ENCODE measurements around the gene ARHGAP6.

The ARHGAP6 gene

DNA sequence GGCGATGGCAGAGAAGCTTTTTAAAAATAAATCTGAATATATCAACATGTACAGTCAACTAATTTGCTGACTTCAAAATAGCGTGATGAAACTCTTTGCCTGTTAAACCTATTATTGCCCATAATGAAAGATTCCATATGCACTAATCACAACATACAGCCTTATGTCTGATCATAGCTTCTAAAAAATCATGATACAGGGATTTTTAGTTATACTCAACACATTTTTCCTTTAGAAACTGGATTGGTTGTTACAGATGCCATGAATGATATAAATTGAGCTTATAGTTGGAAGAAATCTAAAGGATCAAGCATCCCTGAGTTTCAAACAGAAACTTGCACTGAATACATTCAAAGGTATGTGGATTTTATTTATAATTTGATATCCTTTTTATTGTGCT is 372.6 kb downstream of the ARHGAP6 start, which contains the start of gene AMELX:
TSS of gene AMELX (plus strand) at position 301 of the 400 bp plus-strand sequence. CDS start 1,376 bp downstream, outside the sequence.
- Mint-ChIP-seq H3K27ac (no peak within 1 kb of the TSS), H3K4me3 (no peak within 1 kb of the TSS), H3K36me3 (no peaks in the 10 kb centered on the region), H3K9me3 (no peaks in the 10 kb centered on the region), H3K27me3 (no peaks in the 10 kb centered on the region), H3K4me1 (no peaks in the 10 kb centered on the region)
- CTCF ChIA-PET: no interaction called here
- DNase-seq: no peak

DNA sequence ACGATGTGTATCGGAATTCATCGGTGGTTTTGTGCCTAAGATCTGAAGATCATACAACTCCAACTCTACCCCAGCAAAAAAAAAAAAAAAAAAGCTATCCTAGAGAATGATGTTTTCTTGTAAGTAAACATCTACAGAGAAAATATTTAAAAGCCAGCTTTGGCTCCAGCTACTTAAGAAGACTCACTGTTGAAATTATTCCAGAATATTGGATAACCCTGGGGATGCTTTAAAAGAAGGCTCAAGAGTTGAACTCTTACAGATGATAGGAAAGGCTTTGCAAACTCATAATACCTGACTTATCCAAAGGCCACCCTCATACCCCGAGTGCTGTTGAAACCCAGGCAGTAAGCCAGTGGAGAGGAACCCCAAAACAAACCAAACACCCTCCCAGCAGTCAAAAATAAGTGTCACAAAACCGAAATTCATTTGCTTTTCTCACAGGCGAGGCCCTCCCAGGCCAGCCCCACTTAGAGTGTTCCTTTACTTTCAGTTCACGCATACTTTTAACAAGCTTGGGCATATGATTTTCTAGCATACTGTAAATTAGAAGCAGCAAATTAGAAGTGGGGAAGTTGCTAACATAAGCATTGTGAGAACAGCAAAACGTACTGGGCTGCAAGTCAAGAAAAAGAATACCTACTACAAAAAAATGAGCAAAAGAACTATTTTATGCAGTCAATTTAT is 375.2 kb downstream of the ARHGAP6 start:
- Mint-ChIP-seq H3K9me3 (no peaks in the 10 kb centered on the region), H3K4me3 (no peak overlapping the region), H3K4me1 (no peaks in the 10 kb centered on the region), H3K27me3 (no peaks in the 10 kb centered on the region), H3K27ac (no peak overlapping the region), H3K36me3 (no peaks in the 10 kb centered on the region)
- DNase-seq: no peak
- CTCF ChIA-PET: no interaction called here

DNA sequence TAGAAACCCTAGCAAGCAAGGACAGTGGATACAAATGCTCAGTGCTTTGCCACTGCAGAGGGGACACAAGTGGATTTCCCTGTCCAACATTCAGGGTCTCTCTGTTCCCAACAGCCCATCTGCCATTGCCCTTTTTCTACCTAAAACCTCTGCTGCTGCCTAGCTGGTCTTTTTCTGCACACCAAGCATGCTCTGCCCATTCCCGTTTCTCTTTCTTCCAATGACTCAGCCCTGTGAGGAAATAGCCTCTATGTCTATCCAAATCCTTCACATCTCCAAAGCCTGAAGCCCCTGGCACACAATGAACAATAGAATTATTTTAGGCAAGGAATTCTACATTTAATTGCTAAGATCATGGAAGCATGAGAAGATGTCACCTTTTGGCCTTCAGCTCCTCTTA is 378.2 kb downstream of the ARHGAP6 start:
- DNase-seq: no peak
- Mint-ChIP-seq H3K4me1 (no peaks in the 10 kb centered on the region), H3K27me3 (no peaks in the 10 kb centered on the region), H3K9me3 (no peaks in the 10 kb centered on the region), H3K27ac (no peak overlapping the region), H3K4me3 (no peak overlapping the region), H3K36me3 (no peaks in the 10 kb centered on the region)
- CTCF ChIA-PET: no interaction called here

GRCh38 chrX:11285651-11286050 is 380.1 kb downstream of the ARHGAP6 start:
- Mint-ChIP-seq H3K36me3 (no peaks in the 10 kb centered on the region), H3K4me1 (no peaks in the 10 kb centered on the region), H3K4me3 (no peak overlapping the region), H3K9me3 (no peaks in the 10 kb centered on the region), H3K27ac (no peak overlapping the region), H3K27me3 (no peaks in the 10 kb centered on the region)
- CTCF ChIA-PET: no interaction called here
- DNase-seq: no peak

GRCh38 chrX:11282043-11282442 is 383.7 kb downstream of the ARHGAP6 start:
- no peaks in the 10 kb centered on the region for H3K36me3 Mint-ChIP-seq
- H3K27me3 Mint-ChIP-seq: no peaks in the 10 kb centered on the region
- no peak for DNase-seq
- CTCF ChIA-PET: no interaction called here
- H3K9me3 Mint-ChIP-seq: no peaks in the 10 kb centered on the region
- H3K27ac Mint-ChIP-seq: no peak overlapping the region
- no peak overlapping the region for H3K4me3 Mint-ChIP-seq
- H3K4me1 Mint-ChIP-seq: no peaks in the 10 kb centered on the region

DNA sequence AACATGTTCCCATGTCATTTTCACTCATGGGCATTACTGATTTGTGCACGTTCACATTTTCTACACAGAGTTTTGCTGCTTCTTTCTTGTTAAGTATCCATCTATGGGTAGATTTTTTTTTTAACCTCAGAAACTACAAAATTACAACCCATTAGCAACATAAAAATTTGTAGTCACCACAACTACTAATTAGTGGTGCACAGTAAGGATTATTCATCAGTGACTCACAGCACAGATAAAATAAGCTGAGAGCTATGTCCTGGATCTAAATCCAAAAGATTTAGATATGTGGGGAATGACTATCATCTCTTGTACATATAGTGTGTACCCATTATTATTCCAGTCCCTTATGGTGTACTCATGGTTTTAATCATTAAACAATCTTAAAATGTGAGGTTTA is 392.2 kb downstream of the ARHGAP6 start:
- Mint-ChIP-seq H3K27ac (no peak overlapping the region), H3K4me1 (no peaks in the 10 kb centered on the region), H3K27me3 (no peaks in the 10 kb centered on the region), H3K36me3 (no peaks in the 10 kb centered on the region), H3K4me3 (no peak overlapping the region), H3K9me3 (no peaks in the 10 kb centered on the region)
- no peak for DNase-seq
- CTCF ChIA-PET: no interaction called here

DNA sequence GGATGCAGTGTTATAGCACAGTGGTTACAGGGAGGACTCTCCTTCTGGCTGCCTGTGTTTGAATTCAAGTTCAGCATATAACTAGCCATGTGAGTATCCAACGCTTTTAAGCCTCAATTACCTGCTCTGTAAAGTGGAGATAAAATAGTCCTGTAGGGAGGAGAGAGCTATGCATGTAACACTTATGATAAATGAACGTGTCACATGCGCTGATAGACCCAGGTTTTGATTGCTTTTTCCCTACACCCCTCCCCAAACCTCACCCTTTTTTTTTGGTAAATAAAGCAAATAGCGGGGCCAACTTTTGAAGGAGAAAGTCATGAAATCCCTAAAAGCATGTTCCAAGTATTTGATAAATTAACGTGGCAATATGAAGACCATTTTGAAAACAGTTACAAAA is 392.9 kb downstream of the ARHGAP6 start:
- Mint-ChIP-seq H3K4me3 (no peak overlapping the region), H3K36me3 (no peaks in the 10 kb centered on the region), H3K27me3 (no peaks in the 10 kb centered on the region), H3K4me1 (no peaks in the 10 kb centered on the region), H3K9me3 (no peaks in the 10 kb centered on the region), H3K27ac (no peak overlapping the region)
- no peak for DNase-seq
- CTCF ChIA-PET: no interaction called here

DNA sequence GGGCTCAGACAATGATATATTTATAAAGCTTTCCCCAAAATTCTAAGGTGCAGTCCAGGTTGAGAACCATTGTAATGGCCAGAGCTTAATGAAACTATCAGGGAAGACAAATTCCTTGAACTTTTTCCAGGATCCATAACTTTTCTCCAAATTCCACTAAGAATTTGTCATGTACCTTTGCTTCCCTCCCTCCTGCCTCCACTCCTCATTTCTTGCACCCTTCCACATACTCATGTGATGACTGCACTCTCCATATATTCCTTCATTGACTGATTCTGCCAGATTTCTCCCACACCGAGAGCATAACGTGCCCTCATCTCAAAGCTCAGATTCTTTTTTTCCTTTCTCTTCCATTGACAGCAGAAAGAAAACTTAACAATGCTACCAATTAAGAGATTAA is 393.4 kb downstream of the ARHGAP6 start:
- H3K36me3 Mint-ChIP-seq: no peaks in the 10 kb centered on the region
- no peaks in the 10 kb centered on the region for H3K9me3 Mint-ChIP-seq
- no peak for DNase-seq
- H3K27me3 Mint-ChIP-seq: no peaks in the 10 kb centered on the region
- H3K4me3 Mint-ChIP-seq: no peak overlapping the region
- no peak overlapping the region for H3K27ac Mint-ChIP-seq
- H3K4me1 Mint-ChIP-seq: no peaks in the 10 kb centered on the region
- CTCF ChIA-PET: no interaction called here

DNA sequence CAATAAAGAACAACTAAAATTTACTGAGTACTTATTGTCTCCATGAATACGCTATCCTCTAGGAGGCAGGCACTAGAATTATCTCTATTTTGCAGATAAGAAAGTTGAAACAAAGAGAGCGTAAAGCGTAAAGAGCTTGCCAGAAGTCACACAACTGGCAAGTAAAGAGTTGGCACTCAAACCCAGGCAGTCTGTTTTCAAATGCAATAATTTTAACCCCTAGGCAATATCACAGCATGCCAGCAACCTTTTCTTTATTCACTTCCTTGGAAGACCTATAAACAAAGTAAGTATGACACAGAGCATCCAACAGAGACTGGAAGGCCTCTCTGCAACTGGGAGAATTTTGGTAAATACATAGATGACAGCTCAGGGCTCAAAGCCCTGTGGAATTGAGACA is 395.7 kb downstream of the ARHGAP6 start:
- DNase-seq: no peak
- H3K36me3 Mint-ChIP-seq: no peaks in the 10 kb centered on the region
- no peaks in the 10 kb centered on the region for H3K9me3 Mint-ChIP-seq
- CTCF ChIA-PET: no interaction called here
- no peak overlapping the region for H3K27ac Mint-ChIP-seq
- no peaks in the 10 kb centered on the region for H3K27me3 Mint-ChIP-seq
- H3K4me3 Mint-ChIP-seq: no peak overlapping the region
- H3K4me1 Mint-ChIP-seq: no peaks in the 10 kb centered on the region

GRCh38 chrX:11269006-11269405 is 396.7 kb downstream of the ARHGAP6 start:
- no peak for DNase-seq
- H3K4me1 Mint-ChIP-seq: no peaks in the 10 kb centered on the region
- no peaks in the 10 kb centered on the region for H3K36me3 Mint-ChIP-seq
- no peaks in the 10 kb centered on the region for H3K9me3 Mint-ChIP-seq
- no peak overlapping the region for H3K4me3 Mint-ChIP-seq
- no peak overlapping the region for H3K27ac Mint-ChIP-seq
- CTCF ChIA-PET: no interaction called here
- no peaks in the 10 kb centered on the region for H3K27me3 Mint-ChIP-seq

DNA sequence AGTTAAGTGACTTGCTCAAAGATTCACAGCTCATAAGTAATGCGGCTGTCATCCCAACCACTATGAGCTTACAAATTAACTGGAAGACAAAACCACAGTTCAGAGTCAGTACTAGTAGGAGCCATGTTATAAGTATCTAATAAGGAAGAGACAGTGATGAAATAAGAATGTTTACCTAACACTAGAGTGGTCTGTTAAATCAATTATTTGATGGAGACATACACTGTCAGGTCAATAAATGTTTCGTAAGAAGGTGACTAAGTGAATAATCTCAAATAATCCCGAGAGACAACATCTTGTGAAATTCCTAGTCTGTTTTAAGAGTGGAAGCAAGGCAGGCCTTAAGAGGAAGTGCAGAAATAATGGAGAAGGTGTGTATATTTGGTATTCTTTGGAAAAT is 398.3 kb downstream of the ARHGAP6 start:
- Mint-ChIP-seq H3K4me1 (no peaks in the 10 kb centered on the region), H3K27ac (no peak overlapping the region), H3K27me3 (no peaks in the 10 kb centered on the region), H3K4me3 (no peak overlapping the region), H3K9me3 (no peaks in the 10 kb centered on the region), H3K36me3 (no peaks in the 10 kb centered on the region)
- CTCF ChIA-PET: no interaction called here
- no peak for DNase-seq

- no peak for DNase-seq
- Mint-ChIP-seq H3K4me1 (no peaks in the 10 kb centered on the region), H3K27me3 (no peaks in the 10 kb centered on the region), H3K27ac (no peak overlapping the region), H3K4me3 (no peak overlapping the region), H3K9me3 (no peaks in the 10 kb centered on the region), H3K36me3 (no peaks in the 10 kb centered on the region)
- CTCF ChIA-PET: no interaction called here
These were observed 399.1 kb downstream of the ARHGAP6 start for GRCh38 chrX:11266573-11267003.

- CTCF ChIA-PET: no interaction called here
- no peak overlapping the region for H3K27ac Mint-ChIP-seq
- no peaks in the 10 kb centered on the region for H3K36me3 Mint-ChIP-seq
- no peaks in the 10 kb centered on the region for H3K9me3 Mint-ChIP-seq
- no peaks in the 10 kb centered on the region for H3K27me3 Mint-ChIP-seq
- no peak for DNase-seq
- no peak overlapping the region for H3K4me3 Mint-ChIP-seq
- H3K4me1 Mint-ChIP-seq: no peaks in the 10 kb centered on the region
These were observed 400.4 kb downstream of the ARHGAP6 start for GRCh38 chrX:11265352-11265751.

GRCh38 chrX:11264925-11265324 is 400.8 kb downstream of the ARHGAP6 start:
- H3K36me3 Mint-ChIP-seq: no peaks in the 10 kb centered on the region
- CTCF ChIA-PET: no interaction called here
- H3K27me3 Mint-ChIP-seq: no peaks in the 10 kb centered on the region
- no peak for DNase-seq
- no peak overlapping the region for H3K27ac Mint-ChIP-seq
- no peak overlapping the region for H3K4me3 Mint-ChIP-seq
- no peaks in the 10 kb centered on the region for H3K9me3 Mint-ChIP-seq
- no peaks in the 10 kb centered on the region for H3K4me1 Mint-ChIP-seq

DNA sequence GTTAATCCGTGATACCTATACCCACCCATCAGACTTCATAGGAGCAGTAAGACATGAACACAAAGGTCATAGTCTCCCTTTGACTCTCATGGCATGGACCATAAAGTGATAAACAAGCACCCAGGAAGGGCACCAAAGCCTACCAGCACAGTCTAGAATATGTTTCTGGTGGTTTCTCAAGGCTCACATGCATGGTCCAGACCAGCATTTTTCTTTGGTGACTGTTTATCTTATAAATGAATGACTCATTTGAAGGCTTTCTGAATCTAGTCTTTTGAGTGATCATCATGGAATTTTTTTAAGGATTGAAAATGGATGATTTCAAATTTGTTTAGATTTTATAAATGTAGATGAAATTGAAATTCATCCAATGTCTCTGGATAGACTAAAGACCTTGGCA is 404.5 kb downstream of the ARHGAP6 start:
- H3K9me3 Mint-ChIP-seq: no peaks in the 10 kb centered on the region
- H3K36me3 Mint-ChIP-seq: no peaks in the 10 kb centered on the region
- H3K27me3 Mint-ChIP-seq: no peaks in the 10 kb centered on the region
- H3K4me1 Mint-ChIP-seq: no peaks in the 10 kb centered on the region
- no peak overlapping the region for H3K4me3 Mint-ChIP-seq
- no peak overlapping the region for H3K27ac Mint-ChIP-seq
- no peak for DNase-seq
- CTCF ChIA-PET: no interaction called here

GRCh38 chrX:11259437-11259836 is 406.3 kb downstream of the ARHGAP6 start:
- DNase-seq: no peak
- no peak overlapping the region for H3K4me3 Mint-ChIP-seq
- CTCF ChIA-PET: no interaction called here
- H3K27ac Mint-ChIP-seq: no peak overlapping the region
- no peaks in the 10 kb centered on the region for H3K4me1 Mint-ChIP-seq
- H3K36me3 Mint-ChIP-seq: no peaks in the 10 kb centered on the region
- no peaks in the 10 kb centered on the region for H3K27me3 Mint-ChIP-seq
- no peaks in the 10 kb centered on the region for H3K9me3 Mint-ChIP-seq

Measured in activated naive CD4-positive, alpha-beta T cell treated with anti-CD3 and anti-CD28 coated beads, Interleukin-2, amount 10 ng/mL, durations not matched to agents 7 days and 5 days (primary cell).